ENCODE measurements around the gene TIAL1.
A peak's percentile ranks its signal among the peaks of the same experiment; 100 is the strongest.
"Not testable (repeated sequence)": the region's sequence is repeated elsewhere in the genome, so short reads cannot be mapped to it uniquely, and the experiment has no call there.

TIAL1 gene, protein sequence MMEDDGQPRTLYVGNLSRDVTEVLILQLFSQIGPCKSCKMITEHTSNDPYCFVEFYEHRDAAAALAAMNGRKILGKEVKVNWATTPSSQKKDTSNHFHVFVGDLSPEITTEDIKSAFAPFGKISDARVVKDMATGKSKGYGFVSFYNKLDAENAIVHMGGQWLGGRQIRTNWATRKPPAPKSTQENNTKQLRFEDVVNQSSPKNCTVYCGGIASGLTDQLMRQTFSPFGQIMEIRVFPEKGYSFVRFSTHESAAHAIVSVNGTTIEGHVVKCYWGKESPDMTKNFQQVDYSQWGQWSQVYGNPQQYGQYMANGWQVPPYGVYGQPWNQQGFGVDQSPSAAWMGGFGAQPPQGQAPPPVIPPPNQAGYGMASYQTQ

GRCh38 chr10:119596537-119597404, at the start of gene TIAL1:
TIAL1 (minus strand) TSS chr10:119596964; CDS start chr10:119596465, 499 bp downstream.
- DNase-seq (ENCODE audit: low read depth): peak; percentile 91

DNA sequence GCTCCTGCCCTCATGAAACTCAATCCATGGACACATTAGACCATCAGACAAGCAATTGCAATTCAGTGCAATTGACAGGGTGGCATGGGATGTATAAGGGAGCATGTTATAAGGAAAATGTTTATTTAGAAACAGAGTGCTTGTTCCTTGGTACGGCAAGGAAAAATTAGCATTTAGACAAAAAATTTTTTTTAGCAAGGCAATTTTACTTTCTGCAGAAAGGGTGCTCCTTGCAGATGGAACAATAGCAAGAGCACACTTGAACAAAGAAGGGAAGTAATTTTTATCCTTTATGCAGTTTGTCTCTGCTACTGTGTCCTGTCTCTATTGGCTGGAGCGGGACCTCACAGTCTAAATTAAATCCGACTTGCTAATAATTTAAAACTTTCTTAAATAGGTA, 48.2 kb upstream of the TIAL1 start:
- DNase-seq (ENCODE audit: low read depth): no peak

DNA sequence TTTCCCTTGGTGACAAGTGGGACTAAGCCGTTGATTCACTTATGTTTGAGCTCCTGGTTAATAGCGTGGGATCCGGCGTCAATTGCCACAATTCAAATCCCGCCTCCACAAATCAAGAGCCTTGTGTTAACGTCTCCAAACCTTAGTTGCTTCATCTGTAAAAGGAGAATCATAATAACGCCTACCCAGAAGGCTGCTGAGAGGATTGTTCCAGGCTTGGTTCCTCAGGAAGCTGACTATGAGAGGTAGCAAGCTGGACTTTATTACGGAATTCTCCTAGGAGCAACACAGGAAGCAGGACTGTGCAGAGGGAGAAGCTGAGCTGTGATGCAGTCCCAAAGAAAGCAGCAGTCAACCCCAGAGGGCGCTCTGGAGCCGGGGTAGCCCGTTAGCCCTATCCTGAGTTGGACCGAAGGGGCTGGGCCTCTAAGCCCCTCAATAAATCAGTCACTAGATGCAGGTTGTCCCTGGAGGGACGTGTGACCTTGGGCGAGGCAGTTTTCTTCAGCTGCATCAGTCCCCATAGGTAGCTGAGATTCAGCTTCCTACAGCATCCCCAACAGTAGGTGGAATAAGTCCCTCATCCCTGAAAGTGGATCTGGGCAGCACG, 47.5 kb upstream of the TIAL1 start:
- no peak for DNase-seq (ENCODE audit: low read depth)

DNA sequence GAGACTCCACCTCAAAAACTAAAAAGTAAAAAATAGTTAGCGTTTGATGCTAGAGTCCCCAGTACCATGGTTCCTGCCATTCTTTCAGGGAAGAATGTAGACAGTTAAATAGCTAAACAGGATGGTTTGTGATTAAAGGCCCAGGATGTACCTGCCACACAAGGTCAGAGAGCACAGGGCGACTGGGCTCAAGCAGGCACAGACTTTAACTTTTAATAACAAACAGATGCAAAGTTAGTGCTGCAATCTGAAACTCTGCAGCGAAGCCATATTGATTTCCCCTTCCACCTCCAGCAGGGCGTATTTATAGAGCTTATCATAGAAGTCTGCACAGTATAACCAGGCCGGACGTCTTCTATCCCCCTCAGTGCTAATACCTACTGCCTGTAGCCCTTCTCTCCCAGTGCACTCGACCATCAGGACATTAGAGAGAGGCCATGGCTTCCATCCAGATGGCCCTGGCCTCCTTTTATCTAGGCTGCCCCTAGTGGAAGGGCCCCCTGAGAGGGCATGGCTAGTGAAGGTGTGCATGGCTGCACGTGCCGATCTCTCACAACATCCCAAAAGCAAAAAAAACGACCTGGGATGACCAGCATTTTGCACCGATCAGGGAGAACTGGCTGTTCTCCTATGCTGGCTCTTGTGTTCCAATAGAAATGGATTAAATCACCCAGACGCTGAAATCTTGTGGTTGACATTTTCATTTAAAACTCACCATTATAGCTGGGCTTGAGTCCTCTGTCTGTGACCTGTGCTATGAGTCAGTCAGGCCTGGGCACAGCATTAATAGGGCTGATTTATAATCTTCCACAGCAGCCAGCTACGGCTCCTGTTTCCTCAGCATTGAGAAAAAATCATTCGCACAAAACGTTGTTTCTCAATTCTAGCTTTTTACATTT, 46.8 kb upstream of the TIAL1 start:
- DNase-seq (ENCODE audit: low read depth): no peak

DNA sequence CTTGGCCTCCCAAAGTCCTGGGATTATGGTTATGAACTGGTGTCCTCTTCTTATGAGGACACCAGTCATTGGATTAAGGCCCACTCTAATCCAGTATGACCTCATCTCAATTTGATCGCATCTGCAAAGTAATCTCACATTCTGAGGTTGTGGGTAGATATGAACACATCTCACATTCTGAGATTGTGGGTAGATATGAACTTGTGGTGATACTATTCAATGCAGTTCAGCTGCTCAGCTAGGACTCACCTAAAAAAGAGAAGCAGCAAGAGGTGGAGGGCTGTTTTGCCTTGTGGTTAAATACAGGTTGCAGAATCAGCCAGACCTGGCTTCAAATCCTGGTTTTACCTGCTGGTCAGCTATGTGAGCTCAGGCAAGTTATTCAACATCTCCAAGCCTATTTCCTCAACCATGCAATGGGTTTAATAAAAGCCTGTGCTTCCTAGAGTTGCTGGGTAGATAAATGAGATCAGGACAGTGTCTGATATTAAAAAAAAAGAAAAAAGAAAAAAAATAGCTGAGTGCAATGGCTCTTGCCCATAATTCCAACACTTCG, 45.9 kb upstream of the TIAL1 start:
- DNase-seq (ENCODE audit: low read depth): no peak

- DNase-seq (ENCODE audit: low read depth): no peak
Measured at GRCh38 chr10:119640875-119641526, 44.2 kb upstream of the TIAL1 start.

- DNase-seq (ENCODE audit: low read depth): no peak
Measured at GRCh38 chr10:119640384-119640783, 43.6 kb upstream of the TIAL1 start.

GRCh38 chr10:119638982-119639381, 42.2 kb upstream of the TIAL1 start:
- no peak for DNase-seq (ENCODE audit: low read depth)

- no peak for DNase-seq (ENCODE audit: low read depth)
Measured at GRCh38 chr10:119637631-119638030, 40.9 kb upstream of the TIAL1 start.

DNA sequence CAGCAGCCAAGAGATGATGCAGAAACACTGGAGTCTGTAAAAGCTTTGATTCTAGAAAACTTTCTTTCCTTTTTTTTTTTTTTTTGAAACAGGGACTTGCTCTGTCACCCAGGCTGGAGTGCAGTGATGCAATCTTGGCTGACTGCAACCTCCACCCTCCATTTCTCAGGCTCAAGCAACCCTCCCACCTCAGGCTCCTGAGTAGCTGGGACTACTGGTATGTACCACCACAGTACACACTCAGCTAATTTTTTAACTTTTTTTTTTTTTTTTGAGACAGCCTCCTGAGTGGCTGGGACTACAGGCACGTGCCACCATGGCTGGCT, 37.4 kb upstream of the TIAL1 start:
- no peak for DNase-seq (ENCODE audit: low read depth)

DNA sequence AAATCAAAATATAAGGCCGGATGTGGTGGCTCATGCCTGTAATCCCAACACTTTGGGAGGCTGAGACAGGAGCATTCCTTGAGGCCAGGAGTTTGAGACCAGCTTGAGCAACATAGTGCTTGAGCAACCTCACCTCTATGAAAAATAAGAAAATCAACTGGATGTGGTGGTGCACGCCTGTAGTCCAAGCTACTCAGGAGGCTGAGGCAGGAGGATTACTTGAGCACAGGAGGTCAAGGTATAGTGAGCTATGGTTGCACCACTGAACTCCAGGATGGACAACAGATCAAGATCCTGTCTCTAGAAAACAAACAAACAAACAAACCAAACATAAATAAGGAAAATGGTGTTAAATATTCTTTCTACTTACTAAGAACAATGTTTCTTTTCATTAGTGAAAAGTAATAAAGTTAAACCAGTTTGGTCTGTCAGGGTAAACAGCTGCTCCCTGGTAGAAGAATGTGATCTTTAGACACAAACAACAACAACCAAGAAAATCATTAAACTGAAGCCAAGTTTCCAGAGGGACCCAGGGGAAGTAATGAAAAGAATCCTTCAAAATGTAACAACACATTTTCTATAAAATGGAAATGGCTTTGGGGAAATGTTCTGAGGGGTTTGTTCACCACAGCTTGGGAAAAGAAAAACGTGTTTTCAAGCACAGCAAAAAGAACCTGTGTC, 36.9 kb upstream of the TIAL1 start:
- DNase-seq (ENCODE audit: low read depth): no peak

DNA sequence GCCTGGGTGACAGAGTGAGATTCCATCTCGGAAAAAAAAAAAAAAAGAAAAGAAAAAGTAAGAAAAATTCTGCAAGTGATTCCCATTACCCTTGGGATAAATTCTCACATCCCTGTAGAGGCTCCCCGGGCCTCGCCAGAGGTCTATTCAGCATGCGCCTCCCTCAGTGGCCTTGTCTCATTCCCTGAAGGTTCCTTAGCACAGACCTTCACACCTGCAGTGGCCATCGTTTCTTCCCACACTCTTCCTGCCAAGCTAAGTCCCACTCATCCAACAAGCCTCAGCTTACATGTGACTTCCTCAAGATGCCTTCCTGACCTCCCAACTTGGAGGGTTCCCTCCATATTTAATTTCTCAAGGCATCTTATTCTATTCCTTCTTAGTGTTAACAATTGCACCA, 33.5 kb upstream of the TIAL1 start:
- no peak for DNase-seq (ENCODE audit: low read depth)

DNA sequence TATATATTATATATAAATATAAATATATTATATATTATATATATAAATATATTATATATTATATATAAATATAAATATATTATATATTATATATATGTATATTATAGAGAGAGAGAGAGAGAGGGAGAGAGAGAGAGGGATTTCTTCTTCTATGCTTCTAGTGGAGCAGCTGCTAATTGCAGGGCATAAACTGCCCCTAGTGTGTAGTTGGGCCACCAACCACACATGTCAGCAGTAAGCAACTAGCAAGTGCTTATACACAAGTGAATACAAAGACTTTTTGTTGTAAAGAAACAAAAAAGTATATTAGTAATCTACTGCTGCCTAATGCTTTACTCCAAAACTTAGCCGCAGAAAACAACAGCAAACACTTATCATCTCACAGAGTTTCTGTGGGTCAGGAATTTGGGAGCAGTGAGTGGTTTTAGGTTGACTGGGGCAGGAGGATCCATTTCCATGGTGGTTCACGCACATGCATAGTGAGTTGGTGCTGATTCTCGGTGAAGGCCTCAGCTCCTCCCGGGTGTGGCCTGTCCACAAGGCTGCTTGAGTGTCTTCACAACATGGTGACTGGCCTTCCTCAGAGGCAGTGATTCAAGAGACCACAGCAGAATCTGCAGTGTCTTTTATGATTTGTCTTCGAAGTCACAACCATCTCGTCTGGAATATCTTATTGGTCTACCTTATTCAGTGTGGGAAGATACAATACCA, 29.0 kb upstream of the TIAL1 start:
- no peak for DNase-seq (ENCODE audit: low read depth)

- no peak for DNase-seq (ENCODE audit: low read depth)
Measured at GRCh38 chr10:119621078-119621384, 24.3 kb upstream of the TIAL1 start.

GRCh38 chr10:119620241-119621077, 23.7 kb upstream of the TIAL1 start:
- DNase-seq (ENCODE audit: low read depth): no peak

DNA sequence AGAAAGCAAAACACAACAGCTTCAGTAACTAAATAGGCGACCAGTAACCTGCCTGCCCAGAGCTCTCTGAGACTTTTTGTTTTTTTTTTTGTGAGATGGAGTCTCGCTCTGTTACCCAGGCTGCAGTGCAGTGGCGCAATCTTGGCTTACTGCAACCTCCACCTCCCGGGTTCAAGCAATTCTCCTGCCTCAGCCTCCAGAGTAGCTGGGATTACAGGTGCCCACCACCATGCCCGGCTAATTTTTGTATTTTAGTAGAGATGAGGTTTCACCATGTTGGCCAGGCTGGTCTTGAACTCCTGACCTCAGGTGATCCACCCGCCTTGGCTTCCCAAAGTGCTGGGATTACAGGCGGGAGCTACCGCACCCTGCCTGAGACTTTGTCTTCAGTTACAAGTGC, 23.0 kb upstream of the TIAL1 start:
- not testable (repeated sequence) for DNase-seq (ENCODE audit: low read depth)

DNA sequence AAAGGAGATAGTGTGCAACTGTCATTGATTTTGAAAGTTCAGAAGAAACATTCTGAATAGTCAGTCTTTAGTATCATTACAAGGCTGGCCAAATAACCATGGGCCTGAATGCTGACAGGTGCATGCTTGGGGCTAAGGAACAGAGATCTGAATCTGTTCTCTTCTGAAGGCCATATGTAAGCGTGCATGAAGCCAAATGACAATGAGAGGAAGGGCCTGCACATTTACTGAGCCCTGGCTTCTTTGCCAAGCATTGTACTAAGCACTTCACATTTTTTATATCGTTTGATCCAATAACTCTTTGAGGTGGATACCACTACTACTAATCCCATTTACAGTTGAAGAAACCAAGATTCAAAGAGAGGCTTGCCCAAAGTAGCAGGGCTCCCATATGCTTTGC, 22.5 kb upstream of the TIAL1 start:
- DNase-seq (ENCODE audit: low read depth): no peak

- no peak for DNase-seq (ENCODE audit: low read depth)
Measured at GRCh38 chr10:119616882-119617570, 20.3 kb upstream of the TIAL1 start.

- DNase-seq (ENCODE audit: low read depth): no peak
Measured at GRCh38 chr10:119614686-119615085, 17.9 kb upstream of the TIAL1 start.

All from activated T-cell treated with anti-CD3 and anti-CD28 coated beads for 24 hours (primary cell).